ENCODE data around the gene TCERG1.

DNA sequence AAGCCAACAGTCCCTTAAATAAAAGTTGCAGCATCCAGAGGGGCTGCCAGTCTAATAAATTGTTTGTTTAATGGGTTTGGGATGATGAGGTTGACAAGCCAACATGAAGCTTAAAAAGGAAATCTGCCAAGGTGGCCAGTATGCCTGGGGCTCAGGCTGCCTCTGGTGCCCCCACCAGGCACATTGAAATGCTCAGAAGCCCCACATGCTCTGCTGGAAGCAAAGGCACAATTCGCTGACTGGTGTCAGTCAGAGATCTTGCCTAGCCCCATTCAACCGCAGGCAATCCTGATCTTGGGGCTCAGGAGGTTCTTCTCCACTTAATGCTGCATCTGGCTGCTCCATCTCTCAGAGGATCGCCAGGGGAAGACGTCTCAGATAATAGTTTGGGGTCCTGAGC lies 44.2 kb upstream of the TCERG1 start:
- TF ChIP-seq, protein P1, sequence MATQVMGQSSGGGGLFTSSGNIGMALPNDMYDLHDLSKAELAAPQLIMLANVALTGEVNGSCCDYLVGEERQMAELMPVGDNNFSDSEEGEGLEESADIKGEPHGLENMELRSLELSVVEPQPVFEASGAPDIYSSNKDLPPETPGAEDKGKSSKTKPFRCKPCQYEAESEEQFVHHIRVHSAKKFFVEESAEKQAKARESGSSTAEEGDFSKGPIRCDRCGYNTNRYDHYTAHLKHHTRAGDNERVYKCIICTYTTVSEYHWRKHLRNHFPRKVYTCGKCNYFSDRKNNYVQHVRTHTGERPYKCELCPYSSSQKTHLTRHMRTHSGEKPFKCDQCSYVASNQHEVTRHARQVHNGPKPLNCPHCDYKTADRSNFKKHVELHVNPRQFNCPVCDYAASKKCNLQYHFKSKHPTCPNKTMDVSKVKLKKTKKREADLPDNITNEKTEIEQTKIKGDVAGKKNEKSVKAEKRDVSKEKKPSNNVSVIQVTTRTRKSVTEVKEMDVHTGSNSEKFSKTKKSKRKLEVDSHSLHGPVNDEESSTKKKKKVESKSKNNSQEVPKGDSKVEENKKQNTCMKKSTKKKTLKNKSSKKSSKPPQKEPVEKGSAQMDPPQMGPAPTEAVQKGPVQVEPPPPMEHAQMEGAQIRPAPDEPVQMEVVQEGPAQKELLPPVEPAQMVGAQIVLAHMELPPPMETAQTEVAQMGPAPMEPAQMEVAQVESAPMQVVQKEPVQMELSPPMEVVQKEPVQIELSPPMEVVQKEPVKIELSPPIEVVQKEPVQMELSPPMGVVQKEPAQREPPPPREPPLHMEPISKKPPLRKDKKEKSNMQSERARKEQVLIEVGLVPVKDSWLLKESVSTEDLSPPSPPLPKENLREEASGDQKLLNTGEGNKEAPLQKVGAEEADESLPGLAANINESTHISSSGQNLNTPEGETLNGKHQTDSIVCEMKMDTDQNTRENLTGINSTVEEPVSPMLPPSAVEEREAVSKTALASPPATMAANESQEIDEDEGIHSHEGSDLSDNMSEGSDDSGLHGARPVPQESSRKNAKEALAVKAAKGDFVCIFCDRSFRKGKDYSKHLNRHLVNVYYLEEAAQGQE (IDR thresholded peaks at IDR 0.05; ENCODE audit: insufficient read depth in 1 of 2, low read depth in 2 of 2, low read length in 1 of 2) = no peak
- TF ChIP-seq, protein P2, sequence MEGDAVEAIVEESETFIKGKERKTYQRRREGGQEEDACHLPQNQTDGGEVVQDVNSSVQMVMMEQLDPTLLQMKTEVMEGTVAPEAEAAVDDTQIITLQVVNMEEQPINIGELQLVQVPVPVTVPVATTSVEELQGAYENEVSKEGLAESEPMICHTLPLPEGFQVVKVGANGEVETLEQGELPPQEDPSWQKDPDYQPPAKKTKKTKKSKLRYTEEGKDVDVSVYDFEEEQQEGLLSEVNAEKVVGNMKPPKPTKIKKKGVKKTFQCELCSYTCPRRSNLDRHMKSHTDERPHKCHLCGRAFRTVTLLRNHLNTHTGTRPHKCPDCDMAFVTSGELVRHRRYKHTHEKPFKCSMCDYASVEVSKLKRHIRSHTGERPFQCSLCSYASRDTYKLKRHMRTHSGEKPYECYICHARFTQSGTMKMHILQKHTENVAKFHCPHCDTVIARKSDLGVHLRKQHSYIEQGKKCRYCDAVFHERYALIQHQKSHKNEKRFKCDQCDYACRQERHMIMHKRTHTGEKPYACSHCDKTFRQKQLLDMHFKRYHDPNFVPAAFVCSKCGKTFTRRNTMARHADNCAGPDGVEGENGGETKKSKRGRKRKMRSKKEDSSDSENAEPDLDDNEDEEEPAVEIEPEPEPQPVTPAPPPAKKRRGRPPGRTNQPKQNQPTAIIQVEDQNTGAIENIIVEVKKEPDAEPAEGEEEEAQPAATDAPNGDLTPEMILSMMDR (IDR thresholded peaks at IDR 0.05) = no peak
- TF ChIP-seq POLR2AphosphoS5 (IDR thresholded peaks at IDR 0.05; ENCODE audit: low read depth, low read length) = no peak
